Activated CD8-positive, alpha-beta memory T cell treated with anti-CD3 and anti-CD28 coated beads, Interleukin-2, amount 50 U/mL, for 1 hour (primary cell): ENCODE data around the gene PADI2.

Experiments used
- DNase-seq: peaks from one replicate; pipeline ENCODE4 v3.0.0-alpha.2; 2020; ENCODE audit errors: extremely low read depth

PADI2 gene

DNA sequence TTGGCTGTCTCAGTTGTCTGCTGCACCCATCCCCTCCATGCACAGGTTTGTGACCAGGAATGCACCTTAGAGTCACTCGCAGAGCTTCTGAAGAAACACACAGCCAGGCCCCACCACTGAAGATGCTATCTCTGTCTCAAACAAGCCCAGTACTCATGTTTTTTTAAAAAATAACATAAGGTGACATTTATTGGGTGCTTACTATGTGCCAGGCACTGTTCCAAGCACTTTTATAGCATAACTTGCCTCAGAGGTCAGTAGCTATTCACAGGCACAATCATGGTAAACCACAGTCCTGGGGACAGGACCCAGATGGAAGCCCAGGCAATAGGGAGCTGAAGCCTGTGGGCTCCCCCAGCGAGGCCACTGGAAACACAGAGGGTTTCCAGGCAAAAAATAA is 98.7 kb downstream of the PADI2 start:
- no peak for DNase-seq

DNA sequence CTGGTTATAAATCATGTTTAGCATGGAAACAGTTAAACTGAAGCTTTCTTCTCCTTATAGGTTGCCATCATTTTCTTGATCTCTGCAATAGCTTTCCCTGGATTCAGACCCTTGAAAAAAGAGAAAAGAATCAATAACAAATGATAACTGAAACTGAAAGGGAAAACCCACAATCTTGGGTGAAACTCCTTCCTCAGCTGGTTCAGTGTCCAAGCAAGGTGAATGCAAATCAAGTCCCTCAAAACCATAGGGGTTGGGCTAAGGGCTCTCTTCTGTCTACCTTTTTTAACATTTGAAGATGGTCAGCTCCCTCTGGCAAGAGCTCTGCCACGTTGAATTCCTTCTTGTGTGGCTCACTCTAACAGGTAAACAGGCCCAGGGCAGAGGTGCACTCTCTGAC is 100.4 kb downstream of the PADI2 start:
- DNase-seq, result no peak

DNA sequence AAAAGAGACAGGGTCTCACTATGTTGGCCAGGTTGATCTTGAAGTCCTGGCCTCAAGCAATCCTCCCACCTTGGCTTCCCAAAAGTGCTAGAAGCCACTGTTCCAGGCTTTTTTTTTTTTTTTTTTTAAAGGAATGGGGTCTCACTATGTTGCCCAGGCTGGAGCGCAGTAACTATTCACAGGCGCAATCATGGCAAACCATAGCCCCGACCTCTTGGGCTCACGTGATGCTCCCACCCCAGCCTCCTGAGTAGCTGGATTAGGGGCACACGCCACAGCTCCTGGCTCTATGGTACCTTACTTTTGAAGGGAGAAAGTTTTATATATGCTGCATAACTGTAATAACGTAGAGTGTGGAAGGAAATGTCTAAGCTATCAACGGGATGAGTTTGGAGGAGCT is 101.8 kb downstream of the PADI2 start:
- DNase-seq, result no peak
